HG02981 (cell line): ENCODE measurements around the gene UNK.
"Not testable (repeated sequence)": the region's sequence is repeated elsewhere in the genome, so short reads cannot be mapped to it uniquely, and the experiment has no call there.

Experiments
- ATAC-seq: cut with Tn5 transposase; IDR thresholded peaks from one replicate; pipeline ENCODE4 v1.9.1; 2021; ENCODE audit warnings: mild to moderate bottlenecking, moderate library complexity; ENCODE audit not compliant: unreplicated experiment

Gene UNK

GRCh38 chr17:75753514-75754377 is 30.9 kb upstream of the UNK start:
- ATAC-seq: no peak

- ATAC-seq: no peak
Measured at GRCh38 chr17:75754378-75755204, 30.0 kb upstream of the UNK start.

GRCh38 chr17:75755205-75755901 is 29.3 kb upstream of the UNK start:
- no peak for ATAC-seq

- no peak for ATAC-seq
Measured at GRCh38 chr17:75755990-75756389, 28.6 kb upstream of the UNK start.

GRCh38 chr17:75756451-75757085 is 28.0 kb upstream of the UNK start:
- no peak for ATAC-seq

- ATAC-seq: no peak
Measured at GRCh38 chr17:75757086-75757681, 27.4 kb upstream of the UNK start.

GRCh38 chr17:75758131-75758905 is 26.3 kb upstream of the UNK start:
- no peak for ATAC-seq

GRCh38 chr17:75759457-75759856 is 25.1 kb upstream of the UNK start:
- ATAC-seq: no peak

GRCh38 chr17:75759978-75760640 is 24.5 kb upstream of the UNK start:
- ATAC-seq: not testable (repeated sequence)

GRCh38 chr17:75762513-75763268 is 21.9 kb upstream of the UNK start:
- ATAC-seq: no peak

- ATAC-seq: no peak
Measured at GRCh38 chr17:75763269-75763607, 21.4 kb upstream of the UNK start.

- no peak for ATAC-seq
Measured at GRCh38 chr17:75763613-75764416, 20.8 kb upstream of the UNK start.

- ATAC-seq: no peak
Measured at GRCh38 chr17:75764417-75764710, 20.2 kb upstream of the UNK start.

- ATAC-seq: peak; percentile 57
Measured at GRCh38 chr17:75764711-75765421, 19.7 kb upstream of the UNK start, which contains the start of gene GALK1. TSS of gene GALK1 (minus strand) at chr17:75765192. CDS start at chr17:75765136, 56 bp downstream.

- no peak for ATAC-seq
Measured at GRCh38 chr17:75765981-75766380, 18.6 kb upstream of the UNK start.

- no peak for ATAC-seq
Measured at GRCh38 chr17:75767881-75768280, 16.7 kb upstream of the UNK start.

- no peak for ATAC-seq
Measured at GRCh38 chr17:75769536-75769935, 15.1 kb upstream of the UNK start.
